GM12892 (cell line): Measurements from ENCODE around the gene KCTD17.

Experiments used
- POLR2A ChIP-seq: IDR thresholded peaks from 2 replicates; pipeline ENCODE4 v1.6.1; 2011; ENCODE audit warnings: low read depth, low read length, control low read depth
- POLR2AphosphoS5 ChIP-seq: IDR thresholded peaks from 2 replicates; pipeline ENCODE4 v1.6.1; 2011; ENCODE audit warnings: low read depth, low read length, control low read depth
- TAF1 ChIP-seq: IDR thresholded peaks from 2 replicates; pipeline ENCODE4 v1.6.1; 2011; ENCODE audit warnings: low read depth, mild to moderate bottlenecking, control low read depth, low read length, borderline replicate concordance

- TF ChIP-seq TAF1 (no peak), POLR2A (no peak), POLR2AphosphoS5 (no peak)
Observed at GRCh38 chr22:37080838-37081237, 29.3 kb downstream of the KCTD17 start.
